WERI-Rb-1 (cell line): ENCODE results near the gene NCOA1.
"Not testable (repeated sequence)": the region's sequence is repeated elsewhere in the genome, so short reads cannot be mapped to it uniquely, and the experiment has no call there.

Experiments
- DNase-seq: peaks from one replicate; pipeline ENCODE4 v3.0.0-alpha.2; 2020
- H3K27ac ChIP-seq: fragments of 250-450 bp; sonication (Bioruptor Pico); 2 replicates; pipeline ENCODE4 v1.5.1; 2020; ENCODE audit warnings: mild to moderate bottlenecking, moderate library complexity
- H3K27me3 ChIP-seq: fragments of 250-450 bp; sonication (Bioruptor Pico); 2 replicates; pipeline ENCODE4 v1.5.1; 2021; ENCODE audit warnings: mild to moderate bottlenecking, low read depth, moderate library complexity; ENCODE audit not compliant: insufficient read depth, severe bottlenecking
- H3K36me3 ChIP-seq: fragments of 250-450 bp; sonication (Bioruptor Pico); 2 replicates; pipeline ENCODE4 v1.5.1; 2020; ENCODE audit warnings: mild to moderate bottlenecking, moderate library complexity
- H3K4me3 ChIP-seq: 2 replicates; pipeline ENCODE4 v1.5.1; 2011; ENCODE audit warnings: low read depth, mild to moderate bottlenecking, control low read depth, low read length
- H3K9me3 ChIP-seq: fragments of 250-450 bp; sonication (Bioruptor Pico); 2 replicates; pipeline ENCODE4 v1.5.1; 2021; ENCODE audit warnings: mild to moderate bottlenecking, moderate library complexity; ENCODE audit not compliant: severe bottlenecking
- TF ChIP-seq, protein P1 (sequence below): IDR thresholded peaks from 2 replicates; pipeline ENCODE4 v1.5.1; 2011; ENCODE audit warnings: low read depth, mild to moderate bottlenecking, control low read depth, inconsistent platforms, low read length

Gene NCOA1

DNA sequence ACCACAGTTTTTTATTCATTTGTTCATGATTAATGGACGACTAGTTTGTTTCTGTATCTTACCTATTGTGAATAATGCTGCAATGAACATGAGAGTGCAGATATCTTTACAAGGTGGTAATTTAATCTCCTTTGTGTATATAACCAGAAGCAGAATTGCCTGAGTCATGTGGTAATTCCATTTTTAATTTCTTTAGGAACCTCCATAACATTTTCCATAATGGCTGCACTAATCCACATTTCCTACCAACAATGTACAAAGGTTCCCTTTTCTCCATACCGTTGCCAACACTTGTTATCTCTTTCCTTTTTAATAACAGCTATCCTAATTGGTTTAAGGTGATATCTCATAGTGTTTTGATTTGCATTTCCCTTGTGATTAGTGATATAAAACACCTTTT is 36.5 kb downstream of the NCOA1 start:
- peaks cover 8% of the 10 kb centered on the region for H3K9me3 ChIP-seq
- no peak overlapping the region for H3K27ac ChIP-seq
- TF ChIP-seq, protein P1, sequence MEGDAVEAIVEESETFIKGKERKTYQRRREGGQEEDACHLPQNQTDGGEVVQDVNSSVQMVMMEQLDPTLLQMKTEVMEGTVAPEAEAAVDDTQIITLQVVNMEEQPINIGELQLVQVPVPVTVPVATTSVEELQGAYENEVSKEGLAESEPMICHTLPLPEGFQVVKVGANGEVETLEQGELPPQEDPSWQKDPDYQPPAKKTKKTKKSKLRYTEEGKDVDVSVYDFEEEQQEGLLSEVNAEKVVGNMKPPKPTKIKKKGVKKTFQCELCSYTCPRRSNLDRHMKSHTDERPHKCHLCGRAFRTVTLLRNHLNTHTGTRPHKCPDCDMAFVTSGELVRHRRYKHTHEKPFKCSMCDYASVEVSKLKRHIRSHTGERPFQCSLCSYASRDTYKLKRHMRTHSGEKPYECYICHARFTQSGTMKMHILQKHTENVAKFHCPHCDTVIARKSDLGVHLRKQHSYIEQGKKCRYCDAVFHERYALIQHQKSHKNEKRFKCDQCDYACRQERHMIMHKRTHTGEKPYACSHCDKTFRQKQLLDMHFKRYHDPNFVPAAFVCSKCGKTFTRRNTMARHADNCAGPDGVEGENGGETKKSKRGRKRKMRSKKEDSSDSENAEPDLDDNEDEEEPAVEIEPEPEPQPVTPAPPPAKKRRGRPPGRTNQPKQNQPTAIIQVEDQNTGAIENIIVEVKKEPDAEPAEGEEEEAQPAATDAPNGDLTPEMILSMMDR = no peak
- H3K4me3 ChIP-seq = no peak overlapping the region
- H3K36me3 ChIP-seq = no peaks in the 10 kb centered on the region
- DNase-seq = no peak
- H3K27me3 ChIP-seq = no peaks in the 10 kb centered on the region

DNA sequence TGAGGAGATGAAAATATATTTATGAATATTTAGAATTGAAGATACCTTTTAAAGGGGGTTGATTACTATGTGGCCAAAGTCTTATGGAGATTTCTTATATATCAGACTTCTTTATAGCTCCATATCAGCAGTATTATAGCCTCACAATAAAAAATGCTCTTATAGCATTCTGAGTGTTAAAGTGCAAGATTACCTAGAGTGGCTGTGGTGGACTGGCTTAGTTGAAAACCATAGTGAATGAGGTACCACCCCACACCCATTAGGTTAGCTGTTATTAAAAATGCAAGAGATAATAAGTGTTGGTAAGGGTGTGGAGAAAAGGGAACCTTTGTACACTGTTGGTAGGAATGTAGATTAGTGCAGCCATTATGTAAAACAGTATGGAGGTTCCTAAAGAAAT is 39.7 kb downstream of the NCOA1 start:
- Histone ChIP-seq H3K27ac (no peak overlapping the region), H3K4me3 (no peak overlapping the region), H3K9me3 (peaks cover 9% of the 10 kb centered on the region), H3K36me3 (no peaks in the 10 kb centered on the region), H3K27me3 (no peaks in the 10 kb centered on the region)
- TF ChIP-seq, protein P1 = no peak
- DNase-seq = no peak

DNA sequence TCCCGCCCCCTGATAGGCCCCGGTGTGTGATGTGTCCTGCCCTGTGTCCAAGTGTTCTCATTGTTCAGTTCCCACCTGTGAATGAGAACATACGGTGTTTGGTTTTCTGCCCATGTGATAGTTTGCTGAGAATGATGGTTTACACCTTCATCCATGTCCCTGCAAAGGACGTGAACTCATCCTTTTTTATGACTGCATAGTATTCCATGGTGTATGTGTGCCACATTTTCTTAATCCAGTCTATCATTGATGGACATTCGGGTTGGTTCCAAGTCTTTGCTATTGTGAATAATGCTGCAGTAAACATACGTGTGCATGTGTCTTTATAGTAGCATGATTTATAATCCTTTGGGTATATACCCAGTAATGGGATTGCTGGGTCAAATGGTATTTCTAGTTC is 40.6 kb downstream of the NCOA1 start:
- not testable (repeated sequence) for H3K4me3 ChIP-seq, H3K9me3 ChIP-seq, H3K27me3 ChIP-seq, DNase-seq, H3K27ac ChIP-seq, H3K36me3 ChIP-seq

DNA sequence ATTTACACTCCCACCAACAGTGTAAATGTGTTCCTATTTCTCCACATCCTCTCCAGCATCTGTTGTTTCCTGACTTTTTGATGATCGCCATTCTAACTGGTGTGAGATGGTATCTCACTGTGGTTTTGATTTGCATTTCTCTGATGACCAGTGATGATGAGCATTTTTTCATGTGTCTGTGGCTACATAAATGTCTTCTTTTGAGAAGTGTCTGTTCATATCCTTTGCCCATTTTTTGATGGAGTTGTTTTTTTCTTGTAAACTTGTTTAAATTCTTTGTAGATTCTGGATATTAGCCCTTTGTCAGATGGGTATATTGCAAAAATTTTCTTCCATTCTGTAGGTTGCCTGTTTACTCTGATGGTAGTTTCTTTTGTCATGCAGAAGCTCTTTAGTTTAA is 41.0 kb downstream of the NCOA1 start:
- H3K9me3 ChIP-seq = not testable (repeated sequence)

DNA sequence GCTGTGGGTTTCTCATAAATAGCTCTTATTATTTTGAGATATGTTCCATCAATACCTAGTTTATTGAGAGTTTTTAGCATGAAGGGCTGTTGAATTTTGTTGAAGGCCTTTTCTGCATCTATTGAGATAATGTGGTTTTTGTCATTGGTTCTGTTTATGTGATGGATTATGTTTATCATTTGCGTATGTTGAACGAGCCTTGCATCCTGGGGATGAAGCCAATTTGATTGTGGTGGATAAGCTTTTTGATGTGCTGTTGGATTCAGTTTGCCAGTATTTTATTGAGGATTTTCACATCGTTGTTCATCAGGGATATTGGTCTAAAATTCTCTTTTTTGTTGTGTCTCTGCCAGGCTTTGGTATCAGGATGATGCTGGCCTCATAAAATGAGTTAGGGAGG is 42.5 kb downstream of the NCOA1 start:
- DNase-seq, H3K27ac ChIP-seq, H3K27me3 ChIP-seq, H3K4me3 ChIP-seq, H3K9me3 ChIP-seq, H3K36me3 ChIP-seq: not testable (repeated sequence)

More for the DNA sequence above, 41.0 kb downstream of the NCOA1 start:
- H3K36me3 ChIP-seq, H3K27ac ChIP-seq, DNase-seq, H3K4me3 ChIP-seq, H3K27me3 ChIP-seq: not testable (repeated sequence)

DNA sequence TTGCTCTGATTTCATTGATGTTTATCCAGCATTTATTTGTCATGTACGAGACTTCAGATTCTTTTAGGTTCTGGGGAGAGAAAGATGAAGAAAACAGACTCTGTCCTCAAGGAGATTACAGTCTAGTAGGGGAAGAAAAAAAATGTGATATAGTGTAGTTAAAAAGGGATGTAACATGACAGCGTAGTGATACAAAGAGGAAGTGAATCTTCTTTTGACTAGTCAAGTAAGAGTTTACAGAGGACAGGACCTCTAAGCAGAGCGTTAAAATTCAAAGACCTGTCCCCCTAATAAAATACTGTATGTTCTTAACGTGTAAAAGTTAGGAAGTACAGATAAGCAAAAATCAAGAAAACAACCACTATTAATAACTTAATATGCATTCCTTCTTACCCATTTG is 47.7 kb downstream of the NCOA1 start:
- DNase-seq = no peak
- Histone ChIP-seq H3K4me3 (no peak overlapping the region), H3K36me3 (no peaks in the 10 kb centered on the region), H3K27me3 (no peaks in the 10 kb centered on the region), H3K9me3 (no peaks in the 10 kb centered on the region), H3K27ac (no peak overlapping the region)
- TF ChIP-seq, protein P1 = no peak

DNA sequence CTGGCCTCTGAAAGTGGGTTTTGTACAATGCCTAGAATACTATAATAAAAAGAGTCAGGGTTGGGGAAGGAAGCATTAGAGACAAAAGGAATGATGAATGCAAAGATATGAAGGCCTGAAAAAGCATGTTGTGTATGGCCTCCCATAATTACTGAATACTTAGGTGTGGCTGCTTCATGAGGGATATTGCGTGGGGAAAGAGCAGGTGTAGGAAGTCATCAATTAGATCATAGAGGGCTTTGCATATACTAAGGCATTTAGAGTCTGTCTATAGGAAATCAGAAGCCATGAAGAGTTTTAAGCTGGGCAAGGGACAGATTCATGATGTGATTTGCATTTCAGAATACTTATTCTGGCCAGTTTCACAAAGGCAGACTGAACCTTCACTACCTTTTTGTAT is 48.2 kb downstream of the NCOA1 start:
- no peaks in the 10 kb centered on the region for H3K27me3 ChIP-seq
- no peaks in the 10 kb centered on the region for H3K36me3 ChIP-seq
- no peak overlapping the region for H3K27ac ChIP-seq
- no peak overlapping the region for H3K4me3 ChIP-seq
- TF ChIP-seq, protein P1 = no peak
- no peak for DNase-seq
- H3K9me3 ChIP-seq = no peaks in the 10 kb centered on the region
